Peyer's patch (tissue), 4 donors: ENCODE measurements around the gene REPIN1.

Experiments used
- CTCF ChIP-seq, 6 experiments: fragments of 450-650 bp in 4 of 6; fragments of 200-600 bp in 2 of 6; sonication (generic) in 1 of 6; IDR thresholded peaks; one replicate each; pipeline ENCODE4 v1.5.1; 2017 to 2019; ENCODE audit warnings: antibody characterized with exemption in 6 of 6, mild to moderate bottlenecking in 3 of 6, moderate library complexity in 1 of 6
- POLR2A ChIP-seq, 2 donors: fragments of 450-650 bp; IDR thresholded peaks; one replicate each; pipeline ENCODE4 v1.5.1; 2017; ENCODE audit warnings: antibody characterized with exemption in 2 of 2, mild to moderate bottlenecking in 2 of 2, moderate library complexity in 2 of 2

- no peak for TF ChIP-seq CTCF (IDR thresholded peaks at IDR 0.05)
- no peak for TF ChIP-seq POLR2A (IDR thresholded peaks at IDR 0.05)
These were observed 45.0 kb downstream of the REPIN1 start for GRCh38 chr7:150413640-150414081.
